OCI-LY1 (cell line): ENCODE data around the gene HTRA3.

Source experiments
- H2AFZ ChIP-seq: fragments of 200-600 bp; sonication (generic), shearing (Covaris generic); 2 replicates; pipeline ENCODE4 v1.6.0; 2014; ENCODE audit warnings: antibody characterized with exemption, mild to moderate bottlenecking, low read length
- H3F3A ChIP-seq: fragments of 200-600 bp; sonication (generic), shearing (Covaris generic); 2 replicates; pipeline ENCODE4 v1.6.0; 2014; ENCODE audit warnings: mild to moderate bottlenecking, antibody characterized with exemption, low read length, moderate library complexity; ENCODE audit not compliant: insufficient read depth
- H3K27ac ChIP-seq: fragments of 200-600 bp; sonication (generic); 2 replicates; pipeline ENCODE4 v1.5.1; 2014; ENCODE audit warnings: low read length, mixed run types, mild to moderate bottlenecking, low read depth; ENCODE audit not compliant: poor library complexity, severe bottlenecking
- H3K27me3 ChIP-seq: fragments of 200-600 bp; sonication (generic); 2 replicates; pipeline ENCODE4 v1.6.0; 2014; ENCODE audit warnings: antibody characterized with exemption, mild to moderate bottlenecking, low read length, moderate library complexity; ENCODE audit not compliant: insufficient read depth
- H3K36me3 ChIP-seq: fragments of 200-600 bp; sonication (generic); 2 replicates; pipeline ENCODE4 v1.6.1; 2014; ENCODE audit warnings: mild to moderate bottlenecking, antibody characterized with exemption, low read length, moderate library complexity, mixed read lengths; ENCODE audit not compliant: insufficient read depth
- H3K4me1 ChIP-seq: fragments of 200-600 bp; sonication (generic); 2 replicates; pipeline ENCODE4 v1.5.1; 2014; ENCODE audit warnings: mild to moderate bottlenecking, low read length, moderate library complexity; ENCODE audit not compliant: insufficient read depth, severe bottlenecking
- H3K4me2 ChIP-seq: fragments of 200-600 bp; sonication (generic), shearing (Covaris generic); 2 replicates; pipeline ENCODE4 v1.6.1; 2014; ENCODE audit warnings: low read length
- H3K4me3 ChIP-seq: fragments of 200-600 bp; sonication (generic); 2 replicates; pipeline ENCODE4 v1.5.1; 2014; ENCODE audit warnings: low read length, low read depth, mild to moderate bottlenecking, mixed read lengths; ENCODE audit not compliant: poor library complexity, severe bottlenecking
- H3K79me2 ChIP-seq: fragments of 200-600 bp; shearing (Covaris generic); 2 replicates; pipeline ENCODE4 v1.6.1; 2016; ENCODE audit warnings: mixed run types, low read length, mixed read lengths; ENCODE audit not compliant: insufficient read depth
- H3K9ac ChIP-seq: fragments of 200-600 bp; sonication (generic), shearing (Covaris generic); 2 replicates; pipeline ENCODE4 v1.6.1; 2014; ENCODE audit warnings: mild to moderate bottlenecking, low read length, mixed read lengths
- H3K9me2 ChIP-seq: fragments of 200-600 bp; sonication (generic), shearing (Covaris generic); 2 replicates; pipeline ENCODE4 v1.6.1; 2014; ENCODE audit warnings: low read depth, mild to moderate bottlenecking, low read length, mixed read lengths
- H3K9me3 ChIP-seq: fragments of 200-600 bp; shearing (Covaris generic); 2 replicates; pipeline ENCODE4 v1.6.1; 2014; ENCODE audit warnings: low read length, mixed read lengths
- H4K20me1 ChIP-seq: fragments of 200-600 bp; sonication (generic), shearing (Covaris generic); 2 replicates; pipeline ENCODE4 v1.6.0; 2016; ENCODE audit warnings: mild to moderate bottlenecking, low read length; ENCODE audit not compliant: insufficient read depth
- EZH2 ChIP-seq: fragments of 200-600 bp; sonication (generic), shearing (Covaris generic); IDR thresholded peaks from 2 replicates; pipeline ENCODE4 v1.8.0; 2017; ENCODE audit warnings: borderline replicate concordance, mixed run types, mild to moderate bottlenecking, antibody characterized with exemption, low read length, moderate library complexity, mixed read lengths
- TF ChIP-seq, protein P1 (sequence below): fragments of 200-600 bp; sonication (generic), shearing (Covaris generic); IDR thresholded peaks from 2 replicates; pipeline ENCODE4 v1.5.1; 2017; ENCODE audit warnings: mild to moderate bottlenecking, antibody characterized with exemption, low read length, moderate library complexity, mixed read lengths

The HTRA3 gene

GRCh38 chr4:8342651-8343261 is 73.2 kb downstream of the HTRA3 start:
- H3K4me1 ChIP-seq: no peaks in the 10 kb centered on the region
- no peak overlapping the region for H3K4me2 ChIP-seq
- H3K27me3 ChIP-seq: no peaks in the 10 kb centered on the region
- H3K9me2 ChIP-seq: no peaks in the 10 kb centered on the region
- no peak overlapping the region for H3K27ac ChIP-seq
- H3K9me3 ChIP-seq: no peaks in the 10 kb centered on the region
- no peak for TF ChIP-seq EZH2
- TF ChIP-seq, protein P1, sequence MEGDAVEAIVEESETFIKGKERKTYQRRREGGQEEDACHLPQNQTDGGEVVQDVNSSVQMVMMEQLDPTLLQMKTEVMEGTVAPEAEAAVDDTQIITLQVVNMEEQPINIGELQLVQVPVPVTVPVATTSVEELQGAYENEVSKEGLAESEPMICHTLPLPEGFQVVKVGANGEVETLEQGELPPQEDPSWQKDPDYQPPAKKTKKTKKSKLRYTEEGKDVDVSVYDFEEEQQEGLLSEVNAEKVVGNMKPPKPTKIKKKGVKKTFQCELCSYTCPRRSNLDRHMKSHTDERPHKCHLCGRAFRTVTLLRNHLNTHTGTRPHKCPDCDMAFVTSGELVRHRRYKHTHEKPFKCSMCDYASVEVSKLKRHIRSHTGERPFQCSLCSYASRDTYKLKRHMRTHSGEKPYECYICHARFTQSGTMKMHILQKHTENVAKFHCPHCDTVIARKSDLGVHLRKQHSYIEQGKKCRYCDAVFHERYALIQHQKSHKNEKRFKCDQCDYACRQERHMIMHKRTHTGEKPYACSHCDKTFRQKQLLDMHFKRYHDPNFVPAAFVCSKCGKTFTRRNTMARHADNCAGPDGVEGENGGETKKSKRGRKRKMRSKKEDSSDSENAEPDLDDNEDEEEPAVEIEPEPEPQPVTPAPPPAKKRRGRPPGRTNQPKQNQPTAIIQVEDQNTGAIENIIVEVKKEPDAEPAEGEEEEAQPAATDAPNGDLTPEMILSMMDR: peak; percentile 35; the same call in 1 of the 2 replicates
- H3K36me3 ChIP-seq: no peaks in the 10 kb centered on the region
- H3K9ac ChIP-seq: no peak overlapping the region
- no peak overlapping the region for H2AFZ ChIP-seq
- no peaks in the 10 kb centered on the region for H3F3A ChIP-seq
- no peaks in the 10 kb centered on the region for H3K79me2 ChIP-seq
- no peak overlapping the region for H3K4me3 ChIP-seq
- H4K20me1 ChIP-seq: no peaks in the 10 kb centered on the region

GRCh38 chr4:8343262-8343966 is 73.9 kb downstream of the HTRA3 start:
- no peaks in the 10 kb centered on the region for H3K9me3 ChIP-seq
- H2AFZ ChIP-seq: no peak overlapping the region
- no peak overlapping the region for H3K4me3 ChIP-seq
- TF ChIP-seq, protein P1: no peak
- no peak for TF ChIP-seq EZH2
- no peak overlapping the region for H3K4me2 ChIP-seq
- no peaks in the 10 kb centered on the region for H4K20me1 ChIP-seq
- H3F3A ChIP-seq: no peaks in the 10 kb centered on the region
- H3K4me1 ChIP-seq: no peaks in the 10 kb centered on the region
- no peak overlapping the region for H3K9ac ChIP-seq
- no peak overlapping the region for H3K27ac ChIP-seq
- H3K79me2 ChIP-seq: no peaks in the 10 kb centered on the region
- no peaks in the 10 kb centered on the region for H3K36me3 ChIP-seq
- H3K27me3 ChIP-seq: no peaks in the 10 kb centered on the region
- H3K9me2 ChIP-seq: no peaks in the 10 kb centered on the region

DNA sequence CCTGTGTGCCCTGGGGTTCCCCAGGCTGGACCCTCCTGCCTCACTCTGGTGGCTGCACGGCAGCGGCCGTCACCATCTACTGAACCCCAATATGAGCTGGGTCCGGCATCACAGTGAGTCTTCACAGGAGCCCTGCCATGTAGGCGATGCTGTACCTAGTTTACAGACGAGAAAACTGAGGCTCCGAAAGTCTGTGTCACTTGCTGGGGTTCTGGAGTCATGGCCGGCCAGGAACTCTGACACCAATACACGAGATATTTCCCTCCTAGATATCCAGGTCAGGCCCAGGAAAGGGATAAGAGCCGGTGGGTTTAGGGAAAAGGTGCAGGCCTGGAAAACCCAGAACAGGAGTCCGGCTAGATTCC is 74.4 kb downstream of the HTRA3 start:
- Histone ChIP-seq H3K4me2 (no peak overlapping the region), H3K27me3 (no peaks in the 10 kb centered on the region), H3K36me3 (no peaks in the 10 kb centered on the region), H3K4me3 (no peak overlapping the region), H3K9me2 (no peaks in the 10 kb centered on the region), H3F3A (no peaks in the 10 kb centered on the region), H3K9me3 (no peaks in the 10 kb centered on the region), H3K79me2 (no peaks in the 10 kb centered on the region), H2AFZ (no peak overlapping the region), H3K4me1 (no peaks in the 10 kb centered on the region), H3K27ac (no peak overlapping the region), H4K20me1 (no peaks in the 10 kb centered on the region), H3K9ac (no peak overlapping the region)
- TF ChIP-seq EZH2: no peak
- TF ChIP-seq, protein P1: no peak
